Activated CD4-positive, alpha-beta T cell treated with anti-CD3 and anti-CD28 coated beads, Interleukin-2, amount 50 U/mL, for 24 hours (primary cell): ENCODE results near the gene CD8B.

Experiments
- DNase-seq, 2 donors: peaks; one replicate each; pipeline ENCODE4 v3.0.0-alpha.2; 2020; ENCODE audit warnings: low read depth in 1 of 2, low spot score in 1 of 2

CD8B gene

DNA sequence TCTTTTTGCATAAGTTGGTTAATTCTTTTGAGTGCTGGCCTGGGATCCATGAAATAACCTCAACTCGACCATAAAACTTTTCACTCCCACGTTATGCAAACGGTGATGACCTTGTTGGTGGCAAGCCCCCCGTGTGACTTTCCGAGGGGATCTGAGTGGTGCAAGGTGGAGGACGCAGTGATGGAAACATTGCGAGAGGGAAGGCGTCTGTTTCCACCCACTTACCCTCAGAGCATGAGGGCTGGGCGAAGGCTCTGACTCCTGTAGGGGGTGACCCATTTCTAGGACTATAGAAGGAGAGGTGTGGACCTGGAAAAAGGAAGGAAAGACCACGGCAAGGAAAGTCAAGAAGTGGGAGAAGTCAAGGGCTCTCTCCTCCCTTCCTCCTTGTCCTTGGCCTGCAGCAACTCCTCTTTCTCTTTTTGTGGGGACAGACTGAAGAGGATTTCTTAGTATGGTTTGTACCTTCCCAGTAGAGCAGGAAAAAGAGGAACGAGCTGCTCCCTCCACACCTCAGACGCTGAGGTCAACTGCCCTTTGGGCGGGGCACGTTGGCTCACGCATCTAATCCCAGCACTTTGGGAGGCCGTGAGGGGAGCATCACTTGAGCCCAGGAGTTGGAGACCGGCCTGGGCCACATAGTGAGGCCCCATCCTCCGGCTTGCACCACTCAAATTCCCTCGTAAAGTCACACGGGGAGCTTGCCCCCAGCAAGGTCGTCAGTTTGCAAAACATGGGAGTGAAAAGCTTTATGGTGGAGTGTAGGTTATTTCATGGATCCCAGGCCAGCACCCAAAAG lies 55.4 kb downstream of the CD8B start:
- DNase-seq: no peak

DNA sequence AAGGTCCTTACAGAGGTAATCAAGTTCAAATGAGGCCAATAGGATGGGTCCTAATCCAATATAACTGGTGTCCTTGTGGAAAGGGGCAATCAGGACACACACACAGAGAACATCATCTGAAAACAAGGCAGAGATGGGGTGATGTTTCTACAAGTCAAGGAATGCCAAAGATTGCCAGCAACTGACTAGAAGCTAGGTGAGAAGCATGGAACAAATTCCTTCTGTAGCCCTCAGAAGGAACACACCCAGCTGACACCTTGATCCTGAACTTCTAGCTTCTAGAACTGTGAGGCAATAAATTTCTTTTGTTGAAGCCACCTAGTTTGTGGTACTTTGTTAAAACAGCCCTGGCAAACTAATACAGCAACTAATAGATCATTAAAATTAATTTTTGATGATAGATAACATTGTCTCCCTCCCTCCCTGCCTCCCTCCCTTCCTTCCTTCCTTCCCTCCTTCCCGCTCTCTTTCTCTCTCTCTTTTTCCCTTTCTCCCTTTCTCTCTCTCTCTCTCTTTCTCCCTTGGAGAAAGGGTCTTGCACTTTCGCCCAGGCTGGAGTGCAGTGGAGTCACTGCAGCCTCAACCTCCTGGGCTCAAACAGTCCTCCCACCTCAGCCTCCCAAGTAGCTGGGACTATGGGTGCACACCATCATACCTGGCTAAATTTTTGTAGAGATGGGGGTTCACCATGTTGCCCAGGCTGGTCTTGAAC lies 60.7 kb downstream of the CD8B start:
- no peak for DNase-seq

DNA sequence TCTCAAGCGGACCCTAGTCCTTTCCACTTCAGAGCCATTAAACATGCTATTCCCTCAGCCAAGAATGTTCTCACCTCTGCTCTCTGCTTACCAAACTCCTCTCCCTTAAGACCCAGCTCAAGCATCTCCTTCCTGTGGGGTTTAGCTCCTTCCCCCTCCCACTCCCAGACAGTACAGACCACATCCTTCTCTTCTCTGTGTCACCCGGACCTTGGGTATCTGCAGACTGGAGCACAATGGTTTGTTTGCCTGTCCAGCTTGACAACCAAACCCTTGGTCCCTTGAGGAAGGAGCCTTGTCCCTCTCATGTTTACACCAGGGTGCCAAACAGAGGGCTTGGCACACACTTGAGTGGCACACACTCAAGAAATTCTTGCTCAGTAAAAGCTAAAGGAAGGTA lies 66.8 kb downstream of the CD8B start:
- DNase-seq: no peak

DNA sequence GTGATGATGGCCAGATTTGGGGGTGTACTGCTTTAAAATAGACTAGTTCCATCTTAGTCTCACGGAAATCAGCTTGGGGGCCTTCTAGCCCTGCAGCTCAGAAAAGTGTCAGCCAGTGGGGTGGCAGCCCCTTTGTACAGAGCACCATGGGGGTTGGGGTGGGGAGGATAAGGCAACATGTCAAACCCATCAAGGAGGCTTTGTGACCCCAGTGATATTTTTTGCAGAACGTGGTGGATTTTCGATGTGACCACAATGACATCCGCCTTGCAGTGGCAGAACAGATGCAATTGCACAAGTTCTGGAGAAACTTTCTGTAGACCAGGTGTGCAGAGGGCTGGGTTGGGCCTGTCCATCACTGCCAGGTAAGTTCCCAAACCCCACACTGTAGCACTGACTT lies 67.9 kb downstream of the CD8B start:
- no peak for DNase-seq

DNA sequence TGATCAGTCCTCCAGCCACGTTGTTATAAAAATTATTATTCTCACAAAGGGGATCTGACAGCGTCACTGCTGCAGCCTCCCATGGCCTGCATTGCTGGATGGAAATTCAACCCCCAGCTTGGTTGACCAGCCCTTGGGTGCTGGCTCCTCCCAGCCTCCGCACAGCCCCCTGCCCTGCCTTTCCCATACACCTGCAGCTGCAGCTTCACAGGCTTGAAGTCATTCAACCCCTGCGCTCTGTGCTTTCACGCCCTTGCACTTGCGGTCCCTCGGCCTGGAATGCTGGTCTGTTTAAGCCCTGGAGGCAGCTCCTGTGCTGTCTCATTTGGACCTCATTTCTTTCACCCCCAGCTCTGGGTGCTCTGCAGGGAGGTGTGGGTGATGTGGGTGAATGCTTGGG lies 70.1 kb downstream of the CD8B start:
- DNase-seq: no peak

DNA sequence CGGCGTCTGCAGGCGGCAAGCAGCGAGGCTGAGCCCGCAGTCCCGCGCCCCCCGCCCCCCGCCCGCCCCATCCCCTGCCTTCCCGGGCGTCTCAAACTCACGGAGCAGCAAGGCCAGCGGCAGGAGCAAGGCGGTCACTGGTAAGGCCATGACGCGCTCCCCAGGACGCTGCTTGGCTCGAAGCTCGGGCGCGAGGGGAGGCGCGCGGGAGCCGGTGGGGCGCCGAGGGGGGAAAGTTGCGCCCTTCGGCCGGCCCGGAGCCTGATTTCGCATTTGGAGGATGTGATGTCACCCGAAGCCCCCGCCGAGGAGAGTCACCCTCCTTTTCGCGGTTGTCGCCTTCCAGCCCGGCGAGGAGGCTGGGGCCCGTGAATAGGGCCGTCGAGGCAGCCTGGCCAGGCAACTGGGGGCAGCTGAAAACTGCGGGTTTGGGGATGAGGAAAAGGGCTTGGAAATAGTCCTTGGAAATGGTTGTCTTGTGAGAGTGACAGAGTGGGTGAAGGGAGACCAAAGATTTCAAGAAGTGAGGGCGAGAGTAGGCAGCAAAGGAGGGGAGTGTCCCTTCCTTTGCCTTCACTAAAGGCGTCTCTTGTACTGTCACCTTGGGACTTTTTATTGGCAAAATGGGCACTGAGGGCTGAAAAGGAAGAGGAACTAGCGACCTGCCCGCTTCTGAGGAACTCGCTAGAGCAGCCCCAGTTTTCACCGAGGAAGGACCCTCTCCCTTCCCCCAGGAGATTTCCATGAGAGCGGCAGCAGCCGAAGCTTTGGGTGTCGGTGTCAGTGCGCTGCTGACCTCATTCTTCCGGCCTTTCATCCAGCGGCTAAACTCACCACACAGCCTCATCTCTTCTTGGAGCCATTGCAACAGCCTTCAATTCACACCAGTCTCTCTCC lies 70.8 kb downstream of the CD8B start, which contains the start of gene CD8A:
Gene CD8A, minus strand, starts transcription at position 238 of the 897 bp plus-strand sequence. Its CDS starts 88 bp downstream, at position 150.
- no peak for DNase-seq

DNA sequence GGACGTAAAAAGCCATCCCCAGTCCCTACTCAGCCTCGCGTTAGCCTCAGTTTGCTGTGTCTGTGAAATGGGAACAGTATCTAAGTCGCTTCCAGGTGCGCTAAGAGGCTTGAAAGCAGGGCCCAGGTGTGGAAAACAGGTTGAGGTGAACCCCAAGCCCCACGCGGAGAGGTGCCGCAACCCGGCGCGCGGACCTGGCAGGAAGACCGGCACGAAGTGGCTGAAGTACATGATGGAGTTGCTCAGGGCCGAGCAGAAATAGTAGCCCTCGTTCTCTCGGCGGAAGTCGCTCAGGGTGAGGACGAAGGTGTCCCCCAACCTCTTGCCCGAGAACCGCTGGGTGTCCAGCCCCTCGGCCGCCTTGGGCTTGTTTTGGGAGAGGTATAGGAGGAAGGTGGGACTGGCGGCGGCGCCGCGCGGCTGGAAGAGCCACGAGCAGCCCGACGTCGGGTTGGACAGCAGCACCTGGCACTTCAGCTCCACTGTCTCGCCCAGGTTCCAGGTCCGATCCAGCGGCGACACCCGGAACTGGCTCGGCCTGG lies 71.5 kb downstream of the CD8B start:
- DNase-seq: no peak

DNA sequence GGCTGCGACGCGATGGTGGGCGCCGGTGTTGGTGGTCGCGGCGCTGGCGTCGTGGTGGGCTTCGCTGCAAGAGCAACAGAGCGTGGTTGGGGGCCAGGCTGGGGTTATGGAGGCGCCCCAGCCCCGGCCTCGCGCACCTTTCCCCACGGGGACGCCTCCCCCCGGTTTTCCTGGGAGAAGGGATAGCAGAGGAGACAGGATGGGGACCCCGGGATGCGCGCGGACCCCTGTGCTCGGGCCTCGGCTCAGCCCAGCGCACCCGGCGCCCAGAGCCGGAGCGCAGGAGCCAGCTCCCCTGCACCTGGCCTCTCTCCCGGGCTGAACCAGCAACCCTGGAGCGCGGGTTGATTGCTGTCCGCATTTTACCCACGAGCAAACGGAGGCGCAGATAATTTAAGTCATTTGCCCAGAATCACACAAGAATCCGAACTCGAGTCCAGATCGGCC lies 72.0 kb downstream of the CD8B start:
- DNase-seq: no peak

DNA sequence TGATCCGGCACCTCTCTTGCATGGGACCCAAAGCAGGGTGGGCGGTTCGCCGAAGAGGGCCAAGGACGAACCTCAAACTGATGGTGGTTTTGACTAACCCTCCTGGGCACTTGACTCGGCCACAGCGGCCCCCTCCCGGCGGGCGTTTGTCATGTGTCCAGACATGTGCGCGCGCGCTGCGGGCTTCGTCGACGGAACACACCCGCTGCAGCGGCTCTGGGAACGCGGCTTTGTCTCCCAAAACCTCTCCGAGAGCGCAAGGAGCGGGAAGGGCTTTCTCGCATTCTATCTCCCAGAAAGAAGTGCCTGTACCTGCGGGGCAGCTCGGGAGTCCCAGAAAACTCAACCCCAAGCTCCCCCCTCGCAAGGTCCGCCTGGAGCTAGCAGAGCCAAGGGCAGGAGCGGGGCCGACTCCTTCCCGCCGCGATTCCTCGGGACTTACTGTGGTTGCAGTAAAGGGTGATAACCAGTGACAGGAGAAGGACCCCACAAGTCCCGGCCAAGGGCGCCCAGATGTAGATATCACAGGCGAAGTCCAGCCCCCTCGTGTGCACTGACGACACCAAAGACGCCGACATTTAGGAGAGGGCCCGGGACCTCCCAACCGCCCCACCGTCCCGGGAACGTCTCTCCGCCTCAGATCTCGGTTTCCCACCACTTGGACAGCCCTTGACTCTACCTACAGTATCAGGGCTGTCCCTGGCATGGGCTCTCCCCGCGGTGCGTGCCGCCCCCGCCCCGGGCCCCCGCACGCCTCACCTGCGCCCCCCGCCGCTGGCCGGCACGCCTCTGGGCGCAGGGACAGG lies 72.6 kb downstream of the CD8B start:
- DNase-seq: no peak

DNA sequence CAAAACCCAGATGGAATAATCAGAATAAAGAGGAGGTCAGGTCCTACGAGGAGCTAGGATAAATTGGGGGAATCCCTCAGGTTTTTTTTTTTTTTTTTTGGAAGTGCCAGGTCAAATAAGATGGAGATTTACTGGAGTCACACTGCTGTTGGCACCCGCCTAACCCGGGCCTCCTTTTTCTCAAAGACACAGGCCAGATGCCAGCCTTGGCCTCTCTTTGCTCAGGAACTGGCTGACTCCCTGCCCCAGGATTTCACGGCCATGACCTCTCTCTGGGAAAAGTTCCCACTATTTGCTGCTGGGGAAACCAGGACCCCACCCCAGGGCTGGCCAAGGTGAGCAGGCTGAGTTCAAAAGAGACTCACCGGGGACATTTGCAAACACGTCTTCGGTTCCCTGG lies 73.5 kb downstream of the CD8B start:
- DNase-seq: no peak

DNA sequence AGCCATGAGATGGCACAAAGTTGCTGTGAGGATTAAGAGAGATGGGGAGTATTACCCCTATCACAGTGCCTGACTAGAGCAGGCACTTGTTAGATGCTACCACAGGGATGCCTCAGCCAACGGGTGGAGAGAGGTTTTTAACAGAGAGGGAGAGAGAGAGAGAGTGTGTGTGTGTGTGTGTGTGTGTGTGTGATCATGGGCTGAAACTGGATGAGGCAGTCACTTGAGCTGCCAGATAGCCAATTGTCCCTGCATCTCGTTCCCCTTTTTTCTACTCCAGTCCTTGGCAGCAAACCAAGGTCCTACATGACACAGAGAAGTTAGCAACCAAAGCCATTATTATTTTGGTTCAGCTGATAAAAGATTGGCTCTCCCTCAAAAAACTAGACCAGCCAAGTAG lies 74.0 kb downstream of the CD8B start:
- DNase-seq: no peak

DNA sequence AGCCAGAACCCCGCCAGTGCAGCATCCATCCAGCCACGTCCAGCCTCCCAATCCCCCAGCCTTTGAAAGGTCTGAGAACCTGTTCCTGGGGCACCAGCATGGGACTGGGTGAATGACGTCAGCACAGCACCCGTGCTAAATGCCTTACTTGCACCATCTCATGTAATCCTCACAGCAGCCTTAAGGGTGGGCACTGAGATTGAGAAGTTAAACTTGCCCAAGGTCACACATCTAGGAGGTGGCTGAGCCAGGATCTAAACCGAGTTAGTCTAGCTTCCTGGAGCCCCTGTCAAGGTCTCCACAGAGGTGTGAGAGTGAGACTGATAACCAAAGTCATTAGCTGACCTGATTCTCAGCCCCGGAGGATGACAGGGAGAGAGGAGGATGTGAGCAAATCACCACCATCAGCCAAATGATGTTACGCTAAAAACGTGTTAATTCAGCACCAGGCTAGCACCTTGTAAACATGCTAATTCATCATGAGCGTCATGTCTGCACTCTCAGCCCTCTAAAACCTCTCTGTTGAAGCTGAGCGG lies 75.6 kb downstream of the CD8B start:
- no peak for DNase-seq

DNA sequence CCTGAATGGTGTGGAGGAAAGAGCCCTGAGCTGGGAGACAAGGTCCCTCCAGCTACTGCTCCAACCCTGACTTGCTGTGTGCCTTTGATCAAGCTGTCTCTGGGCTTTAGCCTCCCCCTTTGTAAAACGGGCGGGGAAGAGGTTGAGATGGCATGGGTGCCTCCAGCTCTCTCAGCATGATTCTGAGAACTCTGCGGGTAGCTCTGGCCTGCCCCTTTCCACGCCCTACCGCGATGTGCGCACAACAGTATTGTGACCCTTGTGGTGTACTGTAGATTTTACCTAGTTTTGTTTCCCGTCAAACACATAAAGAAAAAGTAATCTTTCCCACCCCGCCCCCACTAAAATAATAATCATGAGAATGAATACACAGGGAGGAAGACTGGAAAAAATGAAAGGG lies 76.2 kb downstream of the CD8B start:
- no peak for DNase-seq

DNA sequence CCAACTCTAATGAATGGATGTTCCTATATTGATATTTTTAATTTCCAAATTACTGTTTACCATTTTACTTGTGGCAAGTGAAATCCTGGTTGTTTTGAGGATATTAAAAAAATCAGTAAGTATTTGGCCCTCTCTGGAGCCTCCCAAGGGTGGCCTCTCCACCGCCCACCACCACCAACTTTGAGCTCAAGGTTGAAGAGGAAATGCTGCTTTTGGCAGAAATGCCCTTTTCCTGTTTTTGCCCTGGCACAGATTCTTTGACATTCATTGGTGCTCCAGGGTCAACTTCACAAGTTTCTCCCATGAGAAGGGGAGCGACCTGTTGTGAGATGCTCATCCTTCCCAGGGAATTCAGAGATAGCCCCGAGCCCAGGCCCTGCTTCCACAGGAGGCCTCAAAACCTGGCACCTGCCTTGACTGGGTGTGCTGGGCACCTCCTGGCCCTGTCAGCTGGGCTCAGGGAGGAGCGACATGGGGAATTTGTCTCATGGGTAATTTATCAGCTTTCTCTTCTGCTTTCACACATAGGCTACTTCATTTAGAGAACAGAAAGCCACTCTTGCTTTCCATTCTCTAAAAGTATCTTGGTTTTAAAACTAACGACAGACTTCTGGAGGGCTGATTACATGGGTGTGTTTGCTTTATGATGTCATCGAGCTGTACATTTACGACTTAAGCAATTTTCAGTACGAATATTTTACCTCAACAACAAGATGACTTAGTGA lies 77.9 kb downstream of the CD8B start:
- no peak for DNase-seq

DNA sequence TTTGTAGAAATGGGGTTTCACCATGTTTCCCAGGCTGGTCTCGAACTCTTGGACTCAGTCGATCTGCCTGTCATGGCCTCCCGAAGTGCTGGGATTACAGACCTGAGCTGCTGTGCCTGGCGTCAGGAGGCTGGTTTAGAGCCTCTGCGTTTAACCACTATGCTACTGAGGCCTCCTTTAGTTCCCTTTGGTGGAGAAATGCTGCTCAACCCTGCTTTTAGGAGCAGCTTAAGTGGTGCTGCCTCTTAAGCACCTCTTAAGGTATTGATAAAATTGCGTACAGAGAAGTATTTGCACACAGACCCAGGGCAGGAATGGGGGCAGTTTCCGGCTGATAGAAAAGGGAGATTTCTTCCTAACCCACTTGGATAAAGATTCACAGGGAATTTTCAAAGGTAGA lies 78.9 kb downstream of the CD8B start:
- no peak for DNase-seq

DNA sequence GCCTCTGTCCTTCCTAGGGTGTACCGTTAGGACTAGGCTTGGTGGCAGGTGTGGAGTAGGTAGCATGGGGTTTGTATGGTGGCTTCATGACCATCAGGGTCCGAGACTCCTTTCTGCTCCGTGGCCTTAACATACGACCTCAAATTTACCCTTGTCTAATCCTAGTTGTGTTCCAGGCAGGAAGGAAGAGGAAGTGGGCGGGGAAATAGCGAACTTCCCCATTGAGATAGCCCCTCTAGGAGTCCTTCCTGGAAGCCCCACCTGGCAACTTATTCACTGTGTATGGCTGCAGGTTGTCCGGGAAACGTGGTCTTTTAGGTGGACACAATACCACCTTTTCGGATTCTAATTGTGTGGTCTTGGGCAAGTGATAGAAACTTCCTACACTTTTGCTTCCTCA lies 80.3 kb downstream of the CD8B start:
- DNase-seq: no peak

DNA sequence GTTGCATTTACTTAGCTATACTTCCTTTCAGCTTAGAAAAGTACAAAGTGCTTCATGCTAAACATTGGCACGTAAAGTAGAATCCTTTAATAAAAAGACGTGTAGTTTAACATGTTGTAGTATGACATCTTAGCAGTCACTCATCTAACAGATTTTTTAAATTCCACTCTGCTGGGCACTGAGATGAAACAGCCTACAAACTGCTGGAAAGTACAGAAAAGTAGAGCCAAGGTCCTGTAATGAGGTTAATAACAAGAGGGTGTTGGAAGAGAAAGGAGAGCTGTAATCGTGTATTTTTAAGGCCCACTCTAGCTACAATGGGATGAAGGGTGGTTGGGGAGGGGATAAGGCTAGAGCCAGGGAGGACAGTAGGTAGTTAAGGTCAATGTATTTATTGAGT lies 81.7 kb downstream of the CD8B start:
- DNase-seq: no peak

DNA sequence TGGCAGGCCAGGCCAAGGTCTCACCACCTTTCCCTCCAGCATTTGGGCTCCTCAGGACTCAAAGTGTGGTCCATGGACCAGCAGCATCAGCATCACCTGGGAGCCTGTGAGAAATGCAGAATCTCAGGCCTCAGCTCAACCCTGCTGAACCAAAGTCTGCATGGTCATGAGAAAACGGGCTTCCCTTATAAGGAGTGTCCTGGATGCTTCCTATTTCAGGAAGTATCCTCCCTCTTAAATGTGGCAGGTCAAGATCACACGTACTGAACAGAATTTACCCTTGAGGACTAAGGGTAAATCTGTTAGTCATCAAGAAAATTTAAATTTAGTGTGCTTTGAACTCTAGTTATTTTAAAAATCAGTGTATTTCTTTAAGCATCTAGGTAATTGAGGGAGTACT lies 82.7 kb downstream of the CD8B start:
- DNase-seq: no peak

DNA sequence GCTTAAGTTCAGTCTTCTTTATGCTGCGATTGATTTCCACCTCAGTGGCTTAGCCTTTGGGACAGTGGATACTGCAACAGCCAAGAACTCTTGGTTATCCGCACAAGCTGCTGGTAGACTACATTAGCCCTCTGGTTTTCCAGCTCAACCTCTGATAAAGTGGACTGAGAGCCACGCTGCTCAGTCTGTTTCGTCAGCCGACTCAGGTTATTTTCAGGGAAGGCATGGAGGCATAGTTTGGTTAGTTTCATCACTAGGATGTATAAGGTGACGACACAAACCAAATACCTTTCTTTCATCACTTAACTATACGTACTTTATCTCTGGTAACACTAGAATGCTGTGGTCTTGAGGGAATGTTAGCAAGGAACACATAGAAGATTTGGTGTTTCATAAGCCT lies 85.2 kb downstream of the CD8B start:
- DNase-seq: no peak

DNA sequence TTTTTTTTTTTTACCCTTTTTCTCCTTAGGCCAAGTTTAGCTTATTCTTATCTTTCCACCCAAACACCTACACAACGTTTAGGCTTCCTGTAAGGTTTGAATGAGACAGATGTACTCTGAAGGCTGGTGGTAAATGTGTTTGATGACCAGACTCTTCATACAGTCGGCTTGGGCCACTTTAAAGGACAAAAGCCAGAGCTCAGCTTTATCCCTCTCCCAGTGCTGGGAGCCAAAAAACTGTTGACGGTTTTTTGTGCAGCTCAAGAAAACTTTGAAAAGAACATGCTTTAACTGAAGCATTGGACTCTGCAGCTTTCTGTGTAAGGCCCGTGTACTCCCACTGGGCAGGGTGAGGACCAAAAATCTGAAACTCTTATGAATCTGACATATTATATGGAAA lies 86.3 kb downstream of the CD8B start:
- no peak for DNase-seq
